NT2/D1 (cell line): Measurements from ENCODE around the gene CTNNA3.

Experiments
- SUZ12 ChIP-seq: IDR thresholded peaks from 2 replicates; pipeline ENCODE4 v1.6.1; 2011; ENCODE audit not compliant: insufficient read length, insufficient read depth; ENCODE audit errors: extremely low read depth
- YY1 ChIP-seq: IDR thresholded peaks from 2 replicates; pipeline ENCODE4 v1.6.1; 2011; ENCODE audit not compliant: insufficient read length, insufficient read depth

DNA sequence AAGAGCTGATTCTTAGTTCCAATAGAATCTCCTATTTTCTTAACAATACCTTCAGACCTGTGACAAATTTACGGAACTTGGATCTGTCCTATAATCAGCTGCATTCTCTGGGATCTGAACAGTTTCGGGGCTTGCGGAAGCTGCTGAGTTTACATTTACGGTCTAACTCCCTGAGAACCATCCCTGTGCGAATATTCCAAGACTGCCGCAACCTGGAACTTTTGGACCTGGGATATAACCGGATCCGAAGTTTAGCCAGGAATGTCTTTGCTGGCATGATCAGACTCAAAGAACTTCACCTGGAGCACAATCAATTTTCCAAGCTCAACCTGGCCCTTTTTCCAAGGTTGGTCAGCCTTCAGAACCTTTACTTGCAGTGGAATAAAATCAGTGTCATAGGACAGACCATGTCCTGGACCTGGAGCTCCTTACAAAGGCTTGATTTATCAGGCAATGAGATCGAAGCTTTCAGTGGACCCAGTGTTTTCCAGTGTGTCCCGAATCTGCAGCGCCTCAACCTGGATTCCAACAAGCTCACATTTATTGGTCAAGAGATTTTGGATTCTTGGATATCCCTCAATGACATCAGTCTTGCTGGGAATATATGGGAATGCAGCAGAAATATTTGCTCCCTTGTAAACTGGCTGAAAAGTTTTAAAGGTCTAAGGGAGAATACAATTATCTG, 768.6 kb downstream of the CTNNA3 start:
- TF ChIP-seq YY1 = no peak
- TF ChIP-seq SUZ12 = no peak
